Kidney glomerular epithelial cell (primary cell): ENCODE measurements around the gene NUP188.

Experiments
- DNase-seq: peaks from one replicate; lab custom pipeline; 2025; lab: John Stamatoyannopoulos, UW

Gene NUP188

DNA sequence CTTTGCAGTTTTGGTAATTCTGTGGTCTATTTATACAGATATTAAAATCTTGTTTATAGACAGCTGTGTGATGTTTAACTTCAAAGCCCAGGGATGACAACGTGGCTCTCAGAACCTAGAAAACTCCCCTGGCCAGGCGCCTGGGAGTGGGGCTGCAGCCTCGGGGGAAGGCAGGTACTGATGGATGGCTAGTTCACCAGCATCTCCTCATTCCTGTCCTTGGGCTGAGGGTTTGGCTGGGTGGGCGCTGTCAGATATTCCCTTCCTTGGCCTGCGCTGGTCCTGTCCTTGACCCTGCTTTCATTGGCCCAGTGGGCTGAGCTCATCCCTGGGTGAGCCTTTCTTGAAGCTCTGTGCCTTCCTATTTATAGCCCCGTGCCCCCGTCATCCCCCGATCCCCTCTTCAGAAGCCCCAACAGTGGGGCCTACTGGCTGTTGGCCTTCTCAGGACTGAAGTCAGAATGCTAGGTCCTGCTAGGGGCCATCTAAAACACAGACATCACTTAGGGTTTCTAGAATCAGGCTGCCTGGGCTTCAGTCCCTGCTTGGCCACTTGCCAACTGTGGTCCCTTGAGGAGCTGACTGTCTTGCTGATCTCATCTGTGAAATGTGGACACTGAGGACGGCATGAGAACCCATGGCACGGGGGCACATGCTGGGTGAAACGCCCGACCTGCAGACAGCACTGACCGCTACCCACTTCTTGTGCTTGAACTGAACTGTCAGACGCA is 59.7 kb downstream of the NUP188 start:
- DNase-seq = no peak

GRCh38 chr9:129007766-129008468 is 60.4 kb downstream of the NUP188 start:
- DNase-seq = no peak

GRCh38 chr9:129008469-129008965 is 61.0 kb downstream of the NUP188 start:
- no peak for DNase-seq

GRCh38 chr9:129008986-129009583 is 61.6 kb downstream of the NUP188 start:
- no peak for DNase-seq

DNA sequence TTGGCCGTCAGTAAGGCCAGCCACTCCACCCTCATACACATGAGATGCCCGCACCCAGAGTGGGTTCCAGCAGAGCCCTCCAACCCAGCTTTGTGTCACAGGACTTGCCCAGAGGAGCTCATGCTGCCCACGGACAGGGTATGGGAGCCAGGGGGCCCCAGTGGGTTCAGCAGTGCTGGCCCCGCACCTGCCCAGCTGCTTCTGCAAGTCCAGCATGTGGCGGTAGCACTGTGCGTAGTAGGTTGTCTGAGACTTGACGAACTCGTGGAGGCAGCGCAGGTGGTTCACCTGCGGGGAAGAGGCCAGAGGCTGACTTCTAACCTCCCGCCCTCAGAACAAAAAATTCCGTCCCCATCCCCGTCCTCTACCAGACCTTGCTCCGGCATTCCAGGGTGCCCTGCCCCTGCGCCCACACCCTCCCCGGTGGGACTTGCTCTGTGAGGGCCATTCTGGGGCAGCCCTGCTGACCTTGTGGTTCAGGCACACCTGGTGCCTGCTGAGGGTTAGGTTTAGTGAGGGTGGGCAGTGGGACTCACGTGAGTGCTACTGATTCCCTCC is 62.2 kb downstream of the NUP188 start:
- DNase-seq = no peak

- DNase-seq = no peak
Measured at GRCh38 chr9:129010267-129010975, 62.9 kb downstream of the NUP188 start.

- no peak for DNase-seq
Measured at GRCh38 chr9:129011170-129011569, 63.7 kb downstream of the NUP188 start.

- no peak for DNase-seq
Measured at GRCh38 chr9:129011761-129012181, 64.3 kb downstream of the NUP188 start.

DNA sequence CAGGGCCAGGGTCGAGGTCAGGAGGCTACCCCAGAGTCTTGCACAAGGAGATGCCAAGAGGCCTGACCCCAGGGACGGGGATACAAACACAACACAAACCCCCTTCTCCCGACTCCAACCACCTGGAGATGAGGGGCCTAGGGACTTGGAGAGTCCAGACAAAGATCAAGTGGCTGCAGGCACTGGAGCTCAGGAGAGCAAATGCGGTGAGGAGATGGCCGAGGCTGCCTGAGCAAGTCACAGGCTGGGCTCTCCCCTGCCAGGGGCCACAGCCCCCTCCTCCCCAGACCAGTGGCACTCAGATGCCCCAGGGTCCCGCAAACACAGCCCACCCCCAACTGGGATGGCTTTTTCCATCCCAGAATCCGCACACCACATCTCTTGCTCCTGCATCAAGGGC is 64.8 kb downstream of the NUP188 start:
- no peak for DNase-seq

DNA sequence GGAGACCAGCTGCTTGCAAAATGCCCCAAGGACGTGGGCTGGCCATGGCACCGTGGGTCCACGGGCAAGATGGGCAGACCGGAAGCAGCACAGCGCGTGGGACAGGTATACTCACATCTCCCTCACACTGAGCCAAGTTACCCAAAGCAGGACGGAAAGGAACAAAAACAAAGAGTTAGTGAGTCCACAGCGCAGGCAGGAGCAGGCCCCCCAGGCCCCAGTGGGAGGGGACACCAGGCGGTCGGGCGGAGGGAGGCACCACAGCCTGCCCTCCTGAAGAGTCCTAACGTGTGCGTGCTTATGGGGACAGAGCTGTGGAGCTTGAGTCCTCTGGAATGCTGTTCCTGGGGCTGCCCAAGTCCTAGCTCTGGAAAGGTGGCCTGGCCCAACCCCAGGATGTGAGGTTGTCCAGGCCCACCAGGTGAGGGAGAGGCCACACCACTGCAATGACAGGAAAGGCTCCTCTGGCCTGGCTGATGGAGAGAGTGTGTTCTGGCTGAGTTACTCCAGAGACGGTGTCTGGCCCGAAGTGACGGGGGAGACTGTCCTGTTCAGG is 65.5 kb downstream of the NUP188 start:
- DNase-seq = no peak

DNA sequence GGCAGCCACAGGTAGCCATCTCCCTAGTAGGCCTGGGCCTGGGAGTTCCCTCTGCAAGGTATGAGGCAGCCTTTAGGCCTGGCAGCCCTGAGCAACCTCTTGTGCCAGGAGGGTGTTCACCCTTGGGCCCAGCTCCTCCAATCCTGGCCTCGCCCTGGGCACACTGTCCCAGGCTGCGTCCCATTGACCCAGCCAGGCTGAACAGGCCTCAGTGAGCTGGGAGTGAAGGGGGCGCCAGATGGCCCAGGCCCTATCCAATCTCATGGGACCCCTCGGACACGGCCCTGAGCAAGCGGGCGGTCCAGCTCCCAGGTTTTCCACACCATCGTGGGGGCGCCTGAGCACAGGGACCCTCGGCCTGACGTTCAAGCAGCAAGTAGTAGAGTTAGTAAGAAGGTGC is 66.2 kb downstream of the NUP188 start:
- DNase-seq = no peak

DNA sequence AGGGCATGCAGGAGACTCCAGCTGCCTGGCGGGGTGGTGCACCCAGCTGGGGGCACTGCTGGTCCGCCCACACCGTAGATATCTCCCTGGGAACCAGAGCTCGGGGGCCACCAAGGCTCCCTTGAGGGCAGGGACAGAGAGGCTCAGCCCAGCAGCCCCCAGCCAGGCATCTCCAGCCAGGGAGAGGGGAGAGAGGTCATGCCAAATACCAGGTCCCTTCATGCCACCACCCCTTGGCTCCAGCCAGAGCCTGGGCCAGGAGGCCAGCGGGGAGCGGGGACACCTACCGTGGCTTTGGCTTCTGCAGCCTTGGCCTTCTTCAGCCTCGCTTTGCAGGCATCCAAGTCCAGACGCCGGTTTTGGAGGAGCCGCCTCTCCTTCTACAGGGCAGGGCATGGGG is 66.6 kb downstream of the NUP188 start:
- no peak for DNase-seq

GRCh38 chr9:129014608-129015007 is 67.1 kb downstream of the NUP188 start:
- DNase-seq = no peak

DNA sequence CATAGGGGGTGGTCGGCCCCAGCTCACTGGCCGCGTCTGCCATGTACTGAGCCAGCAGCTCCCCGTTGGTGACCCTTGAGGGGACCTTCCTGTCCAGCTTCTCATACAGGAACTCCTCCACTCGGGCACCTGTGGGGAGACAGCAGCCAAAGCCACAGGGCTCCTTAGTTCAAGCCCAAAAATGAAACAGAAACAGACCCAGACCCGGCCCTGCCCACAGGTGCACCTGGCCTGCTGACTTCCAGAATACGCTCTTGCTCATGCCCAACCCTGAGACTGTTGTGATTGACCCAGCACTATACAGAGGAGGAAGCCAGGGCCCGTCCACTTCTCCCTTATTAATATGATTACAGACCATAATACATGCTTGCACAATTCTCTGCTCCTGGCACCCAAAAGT is 73.6 kb downstream of the NUP188 start:
- DNase-seq = no peak

GRCh38 chr9:129022037-129022436 is 74.5 kb downstream of the NUP188 start:
- DNase-seq = no peak

GRCh38 chr9:129023036-129023907 is 75.8 kb downstream of the NUP188 start:
- no peak for DNase-seq

GRCh38 chr9:129023908-129024233 is 76.4 kb downstream of the NUP188 start:
- DNase-seq = no peak

GRCh38 chr9:129026442-129027223 is 79.1 kb downstream of the NUP188 start:
- no peak for DNase-seq

DNA sequence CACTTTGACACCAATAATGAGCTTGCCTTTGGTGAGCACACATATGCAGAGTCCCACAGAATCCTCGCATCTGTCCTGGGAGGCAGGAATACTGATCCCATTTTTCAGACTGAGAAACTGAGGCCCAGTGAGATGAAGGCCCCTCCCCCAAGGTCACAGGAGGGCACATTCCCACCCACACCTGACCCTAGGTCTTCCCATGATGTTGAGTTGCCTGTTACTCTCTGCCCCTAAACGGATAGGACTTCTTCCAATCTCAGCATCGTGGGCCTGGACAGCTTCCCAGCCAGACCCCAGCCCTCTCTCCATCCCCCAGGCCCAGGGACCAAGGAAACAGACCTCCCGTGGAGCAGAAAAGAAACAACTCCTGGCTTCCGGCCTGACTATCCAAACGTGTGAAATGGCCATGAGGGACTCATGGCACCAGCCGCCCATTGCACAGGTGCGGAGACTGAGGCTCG is 79.8 kb downstream of the NUP188 start:
- no peak for DNase-seq

- DNase-seq = no peak
Measured at GRCh38 chr9:129027685-129028191, 80.2 kb downstream of the NUP188 start.
